ENCODE measurements around the gene COG7. TPM values are rescaled to one million over a fixed set of nuclear protein-coding genes. Genes with fewer than 3 reads are reported as not detected.

COG7 gene
- total RNA-seq, 2 donors from 2014 or later: 34.0 to 35.3 TPM

- no peaks in the 10 kb centered on the region for H3K27me3 ChIP-seq (replicated peaks; ENCODE audit: insufficient read depth)
- TF ChIP-seq CTCF (IDR thresholded peaks at IDR 0.05) (peak in 1 of 4 experiments; percentile 40), POLR2AphosphoS5 (IDR thresholded peaks at IDR 0.05) (no peak), POLR2A (IDR thresholded peaks at IDR 0.05) (no peak)
- H3K36me3 ChIP-seq: peaks cover 8 to 9% of the 10 kb centered on the region in 2 donors
- intact Hi-C loops (cut with DNase I): no loop called here
- 94% methylated on average over 10 of the region's 10 CpGs for WGBS
- no peak for DNase-seq (ENCODE audit: low spot score)
- H3K9me3 ChIP-seq: no peaks in the 10 kb centered on the region
- H3K27ac ChIP-seq: no peak overlapping the region
- H3K4me1 ChIP-seq (replicated peaks): peaks cover 7% of the 10 kb centered on the region
- H3K4me3 ChIP-seq: no peak overlapping the region
Measured at GRCh38 chr16:23432176-23433128, 20.5 kb downstream of the COG7 start.

GRCh38 chr16:23428351-23428750 lies 24.6 kb downstream of the COG7 start:
- no peak overlapping the region for H3K27ac ChIP-seq
- intact Hi-C loops (cut with DNase I): no loop called here
- peaks cover 7% of the 10 kb centered on the region in 2 donors for H3K36me3 ChIP-seq

GRCh38 chr16:23424292-23424958 lies 28.6 kb downstream of the COG7 start:
- intact Hi-C loops (cut with DNase I): no loop called here
- 28% methylated on average over 14 of the region's 14 CpGs for WGBS
- TF ChIP-seq CTCF (IDR thresholded peaks at IDR 0.05): no peak
- TF ChIP-seq POLR2A (IDR thresholded peaks at IDR 0.05): no peak
- peak; percentile 96 for TF ChIP-seq POLR2AphosphoS5 (IDR thresholded peaks at IDR 0.05)
- peaks cover 12% of the 10 kb centered on the region for H3K4me1 ChIP-seq (replicated peaks)
- no peaks in the 10 kb centered on the region for H3K27me3 ChIP-seq (replicated peaks; ENCODE audit: insufficient read depth)
- peak; percentile 95 for DNase-seq (ENCODE audit: low spot score)
- no peak overlapping the region for H3K4me3 ChIP-seq
- H3K36me3 ChIP-seq: no peaks in the 10 kb centered on the region
- H3K9me3 ChIP-seq: no peaks in the 10 kb centered on the region
- H3K27ac ChIP-seq: peak overlapping the region; percentile 94

More at GRCh38 chr16:23428351-23428750, 24.6 kb downstream of the COG7 start:
- Histone ChIP-seq H3K9me3 (no peaks in the 10 kb centered on the region), H3K4me3 (no peak overlapping the region), H3K4me1 (replicated peaks) (peaks cover 12% of the 10 kb centered on the region), H3K27me3 (replicated peaks; ENCODE audit: insufficient read depth) (no peaks in the 10 kb centered on the region)
- WGBS: 61% methylated on average over 2 of the region's 2 CpGs
- no peak for DNase-seq (ENCODE audit: low spot score)
- TF ChIP-seq POLR2A (IDR thresholded peaks at IDR 0.05) (no peak), POLR2AphosphoS5 (IDR thresholded peaks at IDR 0.05) (no peak), CTCF (IDR thresholded peaks at IDR 0.05) (no peak)

GRCh38 chr16:23423496-23424049 lies 29.4 kb downstream of the COG7 start:
- intact Hi-C loops (cut with DNase I): no loop called here
- Histone ChIP-seq H3K9me3 (no peaks in the 10 kb centered on the region), H3K36me3 (no peaks in the 10 kb centered on the region), H3K4me1 (replicated peaks) (peaks cover 12% of the 10 kb centered on the region), H3K27me3 (replicated peaks; ENCODE audit: insufficient read depth) (no peaks in the 10 kb centered on the region), H3K4me3 (no peak overlapping the region), H3K27ac (peak overlapping the region; percentile 94)
- TF ChIP-seq CTCF (IDR thresholded peaks at IDR 0.05) (no peak), POLR2AphosphoS5 (IDR thresholded peaks at IDR 0.05) (peak; percentile 99)
- DNase-seq (ENCODE audit: low spot score): peak; percentile 95
- 10% methylated on average over 11 of the region's 11 CpGs for WGBS
